ACC112 (cell line): Measurements from ENCODE around the gene MLPH.

Source experiments
- H2AFZ ChIP-seq: fragments of 200-600 bp; sonication (generic); one replicate; pipeline ENCODE4 v1.6.0; 2017; ENCODE audit warnings: antibody characterized with exemption, low read length; ENCODE audit not compliant: unreplicated experiment
- H3K27ac ChIP-seq: fragments of 200-600 bp; sonication (generic); 2 replicates; pipeline ENCODE4 v1.5.1; 2014; ENCODE audit warnings: low read depth, mild to moderate bottlenecking, antibody characterized with exemption, low read length, moderate library complexity
- H3K27me3 ChIP-seq: fragments of 200-600 bp; sonication (generic); 2 replicates; pipeline ENCODE4 v1.6.1; 2014; ENCODE audit warnings: mild to moderate bottlenecking, antibody characterized with exemption, low read length, moderate library complexity, mixed read lengths; ENCODE audit not compliant: insufficient read depth
- H3K36me3 ChIP-seq: fragments of 200-600 bp; sonication (generic); 2 replicates; pipeline ENCODE4 v1.6.1; 2016; ENCODE audit warnings: mild to moderate bottlenecking, antibody characterized with exemption, low read length, moderate library complexity, mixed read lengths; ENCODE audit not compliant: insufficient read depth
- H3K4me1 ChIP-seq: fragments of 200-600 bp; sonication (generic); one replicate; pipeline ENCODE4 v1.6.1; 2016; ENCODE audit warnings: low read length, mixed read lengths; ENCODE audit not compliant: insufficient read depth, unreplicated experiment, control insufficient read depth
- H3K4me3 ChIP-seq: fragments of 200-600 bp; sonication (generic); 2 replicates; pipeline ENCODE4 v1.5.1; 2014; ENCODE audit warnings: mild to moderate bottlenecking, low read depth, low read length
- H3K79me2 ChIP-seq: fragments of 200-600 bp; sonication (generic); one replicate; pipeline ENCODE4 v1.6.0; 2016; ENCODE audit warnings: low read length; ENCODE audit not compliant: control insufficient read depth, unreplicated experiment, insufficient read depth

Gene MLPH

DNA sequence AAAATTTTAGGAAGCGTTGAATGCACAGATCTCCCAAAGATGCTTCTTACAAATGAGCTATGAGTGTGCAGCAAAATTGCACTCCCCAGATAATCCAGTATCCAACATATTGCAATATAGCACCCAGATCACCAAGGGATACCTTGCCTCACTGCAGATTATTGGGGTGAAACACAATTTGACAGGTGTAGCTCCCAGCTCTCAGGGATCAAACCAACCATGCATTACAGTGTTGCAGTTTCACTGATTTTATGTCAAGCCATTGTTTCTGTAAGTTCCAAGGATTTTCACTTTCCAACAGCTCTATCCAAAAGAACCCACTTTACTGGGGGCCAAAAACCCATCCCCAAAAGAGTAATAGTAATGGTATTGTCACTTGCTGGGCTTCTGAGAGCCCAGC lies 68.5 kb downstream of the MLPH start:
- no peak overlapping the region for H3K4me3 ChIP-seq
- H3K36me3 ChIP-seq: peaks cover 55% of the 10 kb centered on the region
- no peak overlapping the region for H2AFZ ChIP-seq
- H3K79me2 ChIP-seq: no peaks in the 10 kb centered on the region
- H3K27ac ChIP-seq: no peak overlapping the region
- no peaks in the 10 kb centered on the region for H3K27me3 ChIP-seq
- H3K4me1 ChIP-seq: peaks cover 9% of the 10 kb centered on the region

DNA sequence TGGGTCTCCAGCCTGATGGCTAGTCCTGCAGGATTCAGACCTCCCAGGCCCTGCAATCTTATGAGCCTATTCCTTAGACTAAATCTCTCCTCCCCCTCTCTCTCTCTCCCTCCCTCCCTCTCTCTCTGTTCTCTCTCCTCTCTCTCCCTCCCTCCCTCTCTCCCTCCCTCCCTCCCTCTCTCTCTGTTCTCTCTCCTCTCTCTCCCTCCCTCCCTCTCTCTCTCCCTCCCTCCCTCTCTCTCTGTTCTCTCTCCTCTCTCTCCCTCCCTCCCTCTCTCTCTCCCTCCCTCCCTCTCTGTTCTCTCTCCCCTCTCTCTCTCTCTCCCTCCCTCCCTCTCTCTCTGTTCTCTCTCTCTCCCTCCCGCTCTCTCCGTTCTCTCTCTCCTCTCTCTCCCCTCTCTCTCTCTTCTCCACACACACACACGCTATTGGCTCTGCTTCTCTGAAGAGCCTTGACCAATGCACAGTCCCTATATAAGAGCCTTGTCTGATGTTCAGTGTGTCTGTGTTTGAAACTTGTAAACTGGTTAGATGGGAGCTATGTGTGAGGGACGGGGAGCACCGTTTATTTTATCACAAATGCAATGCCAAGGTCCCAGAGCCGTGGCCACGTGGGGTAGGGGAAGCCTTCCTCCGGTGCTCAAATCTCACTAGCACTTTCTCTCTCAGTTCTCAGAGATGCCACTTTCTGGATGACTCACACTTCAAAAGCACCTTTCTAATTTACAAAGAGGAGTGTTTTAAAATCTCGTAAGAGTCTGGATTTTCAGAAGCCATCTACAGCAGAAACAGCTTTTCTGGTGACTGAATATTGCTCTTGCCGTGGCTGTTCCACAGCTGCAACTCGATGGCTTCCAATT lies 70.0 kb downstream of the MLPH start:
- H3K4me3 ChIP-seq: no peak overlapping the region
- H2AFZ ChIP-seq: no peak overlapping the region
- H3K27me3 ChIP-seq: no peaks in the 10 kb centered on the region
- H3K79me2 ChIP-seq: no peaks in the 10 kb centered on the region
- H3K4me1 ChIP-seq: peaks cover 9% of the 10 kb centered on the region
- no peak overlapping the region for H3K27ac ChIP-seq
- H3K36me3 ChIP-seq: peaks cover 44% of the 10 kb centered on the region

DNA sequence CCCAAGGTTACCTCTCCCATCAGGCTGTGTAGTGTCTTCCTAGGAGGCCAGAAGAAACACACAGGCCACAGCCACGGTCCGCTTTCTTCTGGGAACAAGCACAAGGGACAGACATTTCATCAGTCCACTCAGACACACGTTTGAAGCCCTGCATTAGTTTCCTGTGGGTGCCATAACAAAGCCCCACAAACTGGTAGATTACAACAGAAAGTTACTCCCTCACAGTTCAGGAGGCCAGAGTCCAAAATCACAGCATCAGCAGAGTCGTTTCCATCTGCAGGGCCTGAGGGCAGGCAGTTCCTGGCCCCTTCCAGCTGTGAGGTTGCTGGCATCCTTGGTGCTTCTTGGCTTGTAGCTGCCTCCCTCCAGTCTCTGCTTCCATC lies 70.6 kb downstream of the MLPH start:
- H2AFZ ChIP-seq: no peak overlapping the region
- H3K4me3 ChIP-seq: no peak overlapping the region
- H3K27me3 ChIP-seq: no peaks in the 10 kb centered on the region

DNA sequence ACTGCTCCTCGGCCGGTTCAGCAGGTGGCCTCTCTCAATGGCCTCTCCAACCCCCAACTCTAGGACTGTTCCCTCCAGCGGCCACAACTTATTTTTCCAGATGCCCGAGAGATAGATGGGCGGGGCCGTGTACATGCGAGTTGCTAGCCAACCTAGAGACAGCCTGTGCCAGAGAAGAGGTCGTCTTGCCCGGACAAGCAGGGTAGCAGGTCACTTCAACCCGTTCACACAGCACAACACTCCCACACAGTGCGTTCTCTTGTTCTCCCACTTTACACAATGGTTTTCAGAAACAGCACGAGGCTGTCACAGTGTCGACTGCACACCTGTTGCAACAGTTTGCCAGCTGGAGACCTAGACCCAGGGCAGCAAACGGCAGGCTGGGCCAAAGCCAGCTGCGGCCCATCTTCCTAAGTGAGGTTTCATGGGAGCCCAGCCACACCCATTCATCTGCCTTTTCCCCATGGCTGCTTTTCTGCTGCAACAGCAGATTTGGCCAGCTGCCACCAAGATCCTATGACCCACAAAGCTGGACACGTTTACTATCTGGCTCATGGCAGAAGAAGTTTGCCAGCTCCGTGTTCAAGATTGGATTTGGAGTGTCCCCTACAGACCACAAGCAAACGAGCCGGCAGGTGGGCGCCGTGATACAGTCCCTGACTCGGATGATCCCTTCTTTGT lies 72.0 kb downstream of the MLPH start:
- Histone ChIP-seq H3K4me1 (peaks cover 9% of the 10 kb centered on the region), H3K27ac (no peak overlapping the region), H3K27me3 (peaks cover 2% of the 10 kb centered on the region; the same call in 1 of the 2 replicates), H3K36me3 (peaks cover 23% of the 10 kb centered on the region), H3K79me2 (no peaks in the 10 kb centered on the region), H2AFZ (no peak overlapping the region), H3K4me3 (no peak overlapping the region)

More for the DNA sequence above, 70.6 kb downstream of the MLPH start:
- H3K79me2 ChIP-seq: no peaks in the 10 kb centered on the region
- H3K4me1 ChIP-seq: peaks cover 9% of the 10 kb centered on the region
- H3K36me3 ChIP-seq: peaks cover 38% of the 10 kb centered on the region
- H3K27ac ChIP-seq: no peak overlapping the region

DNA sequence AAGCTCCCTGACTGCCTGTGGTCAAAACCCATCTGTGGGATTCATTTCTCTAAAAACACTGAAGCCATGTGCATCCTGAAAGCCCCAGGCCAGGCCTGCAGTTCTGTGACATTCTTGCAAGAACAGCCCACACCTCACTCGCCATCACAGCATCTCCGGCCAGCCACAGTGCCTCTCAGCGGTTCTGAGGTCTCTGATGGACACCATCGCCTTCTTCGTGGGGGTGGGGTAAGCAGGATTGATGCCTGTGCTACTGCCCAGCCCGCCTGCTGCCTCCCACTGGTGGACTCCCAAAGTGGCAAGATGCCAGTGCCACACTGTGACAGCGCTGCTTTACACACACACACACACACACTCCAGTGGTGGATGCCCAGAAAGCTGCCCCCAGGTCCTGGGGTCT lies 74.2 kb downstream of the MLPH start:
- Histone ChIP-seq H3K4me3 (no peak overlapping the region), H3K27me3 (peaks cover 7% of the 10 kb centered on the region; the same call in 1 of the 2 replicates), H3K27ac (no peak overlapping the region), H3K36me3 (peaks cover 2% of the 10 kb centered on the region; the same call in 1 of the 2 replicates), H3K4me1 (peaks cover 9% of the 10 kb centered on the region), H2AFZ (no peak overlapping the region), H3K79me2 (no peaks in the 10 kb centered on the region)

DNA sequence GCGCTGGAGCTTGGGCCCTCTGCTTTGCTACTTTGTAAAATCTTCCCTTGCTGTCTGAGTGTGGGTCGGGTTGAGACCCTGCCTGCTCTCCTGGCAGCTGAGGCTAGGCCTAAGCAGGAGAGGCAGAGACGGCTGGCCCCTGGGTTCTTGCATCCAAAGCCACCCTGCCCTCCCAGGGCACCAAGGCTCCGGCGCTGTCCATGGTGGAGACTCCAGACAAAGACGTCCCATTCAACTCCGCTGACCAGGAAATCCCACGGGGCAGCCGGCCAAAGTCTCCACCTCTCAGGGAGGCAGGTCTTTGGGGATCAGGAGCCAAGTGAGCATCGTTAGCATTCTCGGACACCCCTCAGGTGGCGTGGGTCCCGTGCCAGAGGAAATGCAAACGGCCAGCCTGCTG lies 76.8 kb downstream of the MLPH start:
- Histone ChIP-seq H3K4me1 (peaks cover 9% of the 10 kb centered on the region), H3K27me3 (peaks cover 7% of the 10 kb centered on the region; the same call in 1 of the 2 replicates), H3K36me3 (no peaks in the 10 kb centered on the region), H2AFZ (no peak overlapping the region), H3K4me3 (no peak overlapping the region), H3K79me2 (no peaks in the 10 kb centered on the region), H3K27ac (no peak overlapping the region)

DNA sequence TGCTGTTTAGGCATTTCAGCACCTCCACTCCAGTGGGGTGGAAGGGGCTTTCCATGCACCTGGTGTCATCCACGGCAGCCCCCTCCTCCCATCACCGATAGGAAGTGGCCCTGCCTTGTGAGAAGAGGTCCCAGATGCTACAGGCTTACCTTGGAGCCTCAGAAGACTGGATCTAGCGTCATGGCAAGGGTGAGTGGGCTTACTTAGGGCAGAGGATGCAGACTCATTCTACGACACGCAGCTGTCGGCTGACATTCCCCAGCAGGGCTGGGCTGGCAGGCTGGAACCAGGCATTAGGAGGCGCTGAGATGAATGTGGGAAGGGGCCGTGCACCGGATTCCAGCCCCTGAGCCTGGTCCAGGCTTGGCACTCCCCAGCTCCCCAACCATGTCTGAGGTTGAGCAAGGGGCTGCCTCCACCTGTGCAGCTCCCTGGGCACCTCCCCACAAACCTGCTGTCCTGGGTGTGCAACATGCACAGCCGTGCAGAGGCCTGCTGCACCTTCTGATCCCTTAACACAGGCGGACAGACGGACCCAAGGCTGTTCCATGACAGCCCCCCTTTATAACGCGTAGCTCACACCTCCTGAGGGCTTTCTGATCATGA lies 77.6 kb downstream of the MLPH start:
- Histone ChIP-seq H2AFZ (no peak overlapping the region), H3K36me3 (no peaks in the 10 kb centered on the region), H3K27me3 (peaks cover 7% of the 10 kb centered on the region; the same call in 1 of the 2 replicates), H3K4me1 (peaks cover under 1% of the 10 kb centered on the region), H3K27ac (no peak overlapping the region), H3K79me2 (no peaks in the 10 kb centered on the region), H3K4me3 (no peak overlapping the region)

DNA sequence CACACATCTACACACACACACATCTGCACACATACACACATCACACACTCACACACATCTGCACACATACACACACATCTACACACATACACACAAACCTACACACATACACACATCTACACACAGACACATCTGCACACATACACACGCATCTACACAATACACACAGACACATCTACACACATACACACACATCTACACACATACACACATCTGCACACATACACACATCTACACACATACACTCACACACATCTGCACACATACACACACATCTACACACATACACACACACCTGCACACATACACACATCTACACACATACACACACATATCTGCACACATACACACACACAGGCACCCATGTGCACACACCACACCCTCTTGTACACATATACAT lies 78.9 kb downstream of the MLPH start:
- no peaks in the 10 kb centered on the region for H3K4me1 ChIP-seq
- H3K79me2 ChIP-seq: no peaks in the 10 kb centered on the region
- no peaks in the 10 kb centered on the region for H3K36me3 ChIP-seq
- H3K27ac ChIP-seq: no peak overlapping the region
- H3K27me3 ChIP-seq: peaks cover 7% of the 10 kb centered on the region; the same call in 1 of the 2 replicates
- no peak overlapping the region for H3K4me3 ChIP-seq
- no peak overlapping the region for H2AFZ ChIP-seq

DNA sequence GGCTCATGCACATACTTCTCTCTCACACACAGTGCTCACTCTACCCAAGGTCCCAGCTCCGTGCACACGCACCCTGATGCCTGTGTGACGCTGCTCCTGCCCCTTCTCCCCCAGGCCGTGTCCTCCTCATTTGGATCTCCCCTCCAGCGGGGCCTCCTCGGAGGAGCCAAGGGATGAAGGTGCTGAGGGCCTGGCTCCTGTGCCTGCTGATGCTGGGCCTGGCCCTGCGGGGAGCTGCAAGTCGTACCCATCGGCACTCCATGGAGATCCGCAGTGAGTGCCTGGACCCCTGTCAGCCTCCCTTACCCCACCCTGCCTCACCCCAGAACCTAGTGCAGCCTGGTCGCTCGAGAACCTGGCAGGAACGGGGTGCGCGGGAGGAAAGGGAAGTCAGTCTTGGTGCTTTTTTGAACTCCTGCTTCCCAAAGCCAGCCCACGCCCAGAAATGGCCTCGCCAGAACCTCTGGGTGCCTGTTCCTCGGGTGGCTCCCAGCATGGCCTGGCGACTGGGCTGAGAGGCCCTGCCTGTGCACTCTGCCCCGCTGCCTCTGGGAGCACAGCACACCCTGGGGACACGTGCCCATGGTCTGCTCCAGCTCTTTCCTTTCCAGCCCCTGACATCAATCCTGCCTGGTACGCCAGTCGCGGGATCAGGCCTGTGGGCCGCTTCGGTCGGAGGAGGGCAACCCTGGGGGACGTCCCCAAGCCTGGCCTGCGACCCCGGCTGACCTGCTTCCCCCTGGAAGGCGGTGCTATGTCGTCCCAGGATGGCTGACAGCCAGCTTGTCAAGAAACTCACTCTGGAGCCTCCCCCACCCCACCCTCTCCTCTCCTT lies 79.6 kb downstream of the MLPH start, which contains the start of gene PRLH:
Gene PRLH (plus strand): TSS at position 174 of the 835 bp plus-strand sequence. CDS start 0 bp downstream, at position 174.
- peaks cover 7% of the 10 kb centered on the region; the same call in 1 of the 2 replicates for H3K27me3 ChIP-seq
- H2AFZ ChIP-seq: no peak within 1 kb of the TSS
- no peak within 1 kb of the TSS for H3K4me3 ChIP-seq
- H3K36me3 ChIP-seq: no peaks in the 10 kb centered on the region
- no peak within 1 kb of the TSS for H3K27ac ChIP-seq
- H3K4me1 ChIP-seq: no peaks in the 10 kb centered on the region
- H3K79me2 ChIP-seq: no peaks in the 10 kb centered on the region
